HEK293T (cell line): ENCODE data around the gene APOL1.

Experiments used
- ARNT ChIP-seq: fragments of 450-650 bp; IDR thresholded peaks from 2 replicates; pipeline ENCODE4 v1.6.1; 2017; ENCODE audit warnings: mild to moderate bottlenecking
- BHLHE40 ChIP-seq: fragments of 450-650 bp; IDR thresholded peaks from 2 replicates; pipeline ENCODE4 v1.6.1; 2016; ENCODE audit warnings: mild to moderate bottlenecking, moderate library complexity, borderline replicate concordance
- ELF4 ChIP-seq: fragments of 450-650 bp; IDR thresholded peaks from 2 replicates; pipeline ENCODE4 v1.6.1; 2017; ENCODE audit warnings: antibody characterized with exemption
- FOXA1 ChIP-seq: fragments of 450-650 bp; IDR thresholded peaks from 2 replicates; pipeline ENCODE4 v1.6.1; 2016; ENCODE audit warnings: mild to moderate bottlenecking
- FOXK2 ChIP-seq: fragments of 450-650 bp; IDR thresholded peaks from 2 replicates; pipeline ENCODE4 v1.6.1; 2016; ENCODE audit warnings: mild to moderate bottlenecking
- FOXM1 ChIP-seq: fragments of 450-650 bp; IDR thresholded peaks from 2 replicates; pipeline ENCODE4 v1.6.1; 2017; ENCODE audit warnings: mild to moderate bottlenecking, borderline replicate concordance
- L3MBTL2 ChIP-seq: fragments of 450-650 bp; conservative IDR thresholded peaks from 2 replicates; pipeline ENCODE4 v1.6.1; 2016; ENCODE audit warnings: mild to moderate bottlenecking
- NFRKB ChIP-seq: fragments of 450-650 bp; IDR thresholded peaks from 2 replicates; pipeline ENCODE4 v1.6.1; 2016; ENCODE audit warnings: mild to moderate bottlenecking, moderate library complexity
- SP1 ChIP-seq: fragments of 450-650 bp; IDR thresholded peaks from 2 replicates; pipeline ENCODE4 v1.6.1; 2017
- SUZ12 ChIP-seq: fragments of 450-650 bp; IDR thresholded peaks from 2 replicates; pipeline ENCODE4 v1.6.1; 2016; ENCODE audit warnings: mild to moderate bottlenecking
- TARDBP ChIP-seq: fragments of 450-650 bp; IDR thresholded peaks from 2 replicates; pipeline ENCODE4 v1.6.1; 2016
- ZNF384 ChIP-seq: fragments of 450-650 bp; IDR thresholded peaks from 2 replicates; pipeline ENCODE4 v1.6.1; 2016
- TF ChIP-seq, protein P1 (sequence below): fragments of 450-650 bp; IDR thresholded peaks from 2 replicates; pipeline ENCODE4 v1.6.1; 2016

DNA sequence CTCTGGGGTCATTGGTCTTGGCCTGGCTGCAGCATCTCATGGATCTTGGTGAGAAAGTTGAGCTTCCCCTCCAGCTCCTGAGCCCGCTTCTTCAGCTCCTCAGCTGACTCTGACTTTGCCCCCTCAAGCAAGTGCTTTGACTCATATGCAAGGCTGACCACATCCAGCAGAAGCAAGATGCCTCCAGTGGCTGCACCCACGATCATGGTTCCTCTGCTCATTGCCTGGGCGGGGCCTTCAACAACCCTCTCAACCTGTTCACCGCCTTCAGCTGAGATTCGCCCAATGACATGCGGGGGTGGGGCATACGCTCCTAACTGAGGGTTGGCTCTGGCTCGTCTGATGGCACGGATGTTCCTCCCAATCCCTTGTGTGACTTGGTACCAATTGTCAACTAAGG, 25.5 kb upstream of the APOL1 start:
- no peak for TF ChIP-seq SP1
- TF ChIP-seq BHLHE40, result no peak
- no peak for TF ChIP-seq FOXK2
- TF ChIP-seq, protein P1, sequence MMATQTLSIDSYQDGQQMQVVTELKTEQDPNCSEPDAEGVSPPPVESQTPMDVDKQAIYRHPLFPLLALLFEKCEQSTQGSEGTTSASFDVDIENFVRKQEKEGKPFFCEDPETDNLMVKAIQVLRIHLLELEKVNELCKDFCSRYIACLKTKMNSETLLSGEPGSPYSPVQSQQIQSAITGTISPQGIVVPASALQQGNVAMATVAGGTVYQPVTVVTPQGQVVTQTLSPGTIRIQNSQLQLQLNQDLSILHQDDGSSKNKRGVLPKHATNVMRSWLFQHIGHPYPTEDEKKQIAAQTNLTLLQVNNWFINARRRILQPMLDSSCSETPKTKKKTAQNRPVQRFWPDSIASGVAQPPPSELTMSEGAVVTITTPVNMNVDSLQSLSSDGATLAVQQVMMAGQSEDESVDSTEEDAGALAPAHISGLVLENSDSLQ, result no peak
- TF ChIP-seq SUZ12, result no peak
- TF ChIP-seq ZNF384, result no peak
- TF ChIP-seq ELF4, result no peak
- no peak for TF ChIP-seq L3MBTL2
- no peak for TF ChIP-seq ARNT
- no peak for TF ChIP-seq TARDBP
- no peak for TF ChIP-seq FOXA1
- TF ChIP-seq FOXM1, result no peak
- TF ChIP-seq NFRKB, result no peak
